OCI-LY7 (cell line): Measurements from ENCODE around the gene PKN2.

Experiments
- CTCF ChIP-seq: fragments of 200-600 bp; sonication (generic); conservative IDR thresholded peaks from 2 replicates; pipeline ENCODE4 v1.5.1; 2014; ENCODE audit warnings: mild to moderate bottlenecking, antibody characterized with exemption, low read length, moderate library complexity, mixed read lengths
- EZH2phosphoT487 ChIP-seq: fragments of 200-600 bp; sonication (generic); IDR thresholded peaks from 2 replicates; pipeline ENCODE4 v1.6.1; 2018; ENCODE audit warnings: low read depth, borderline replicate concordance, mild to moderate bottlenecking, mixed run types, antibody characterized with exemption, low read length, moderate library complexity, mixed read lengths

GRCh38 chr1:88791192-88791591 lies 107.1 kb downstream of the PKN2 start:
- no peak for TF ChIP-seq CTCF
- no peak for TF ChIP-seq EZH2phosphoT487
